TTC549 (cell line): ENCODE results near the gene COQ4.
"Not testable (repeated sequence)": the region's sequence is repeated elsewhere in the genome, so short reads cannot be mapped to it uniquely, and the experiment has no call there.

Experiments used
- FAIRE-seq: peaks from 2 replicates; lab custom pipeline; 2012; peaks lifted over from hg19 to GRCh38; lab: Jason Lieb, UNC

COQ4 gene

GRCh38 chr9:128298535-128299482, 23.8 kb upstream of the COQ4 start:
- FAIRE-seq: no peak

- no peak for FAIRE-seq
Measured at GRCh38 chr9:128304136-128304970, 18.3 kb upstream of the COQ4 start.

GRCh38 chr9:128304971-128305288, 17.7 kb upstream of the COQ4 start:
- no peak for FAIRE-seq

- FAIRE-seq: no peak
Measured at GRCh38 chr9:128309551-128309950, 13.1 kb upstream of the COQ4 start.

- no peak for FAIRE-seq
Measured at GRCh38 chr9:128310461-128310860, 12.2 kb upstream of the COQ4 start.

GRCh38 chr9:128314697-128315096, 7.9 kb upstream of the COQ4 start:
- FAIRE-seq: no peak

GRCh38 chr9:128316421-128316820, 6.2 kb upstream of the COQ4 start:
- FAIRE-seq: no peak

GRCh38 chr9:128317629-128318028, 5.0 kb upstream of the COQ4 start:
- FAIRE-seq: no peak

GRCh38 chr9:128321343-128321742, 1.3 kb upstream of the COQ4 start:
- no peak for FAIRE-seq

GRCh38 chr9:128321879-128322403, 698 bp upstream of the COQ4 start:
- no peak for FAIRE-seq

GRCh38 chr9:128323212-128323730, 632 bp downstream of the COQ4 start:
- no peak for FAIRE-seq

GRCh38 chr9:128323791-128324190, 1.2 kb downstream of the COQ4 start:
- no peak for FAIRE-seq

- no peak for FAIRE-seq
Measured at GRCh38 chr9:128324401-128324800, 1.8 kb downstream of the COQ4 start.

- FAIRE-seq: no peak
Measured at GRCh38 chr9:128325629-128326028, 3.0 kb downstream of the COQ4 start.

- no peak for FAIRE-seq
Measured at GRCh38 chr9:128333451-128333869, 10.8 kb downstream of the COQ4 start.

- FAIRE-seq: no peak
Measured at GRCh38 chr9:128335161-128335560, 12.5 kb downstream of the COQ4 start.

- FAIRE-seq: no peak
Measured at GRCh38 chr9:128335914-128336313, 13.3 kb downstream of the COQ4 start.

- no peak for FAIRE-seq
Measured at GRCh38 chr9:128337936-128338335, 15.3 kb downstream of the COQ4 start.

GRCh38 chr9:128338852-128339614, 16.4 kb downstream of the COQ4 start:
- FAIRE-seq: not testable (repeated sequence)

- FAIRE-seq: no peak
Measured at GRCh38 chr9:128339761-128340690, 17.4 kb downstream of the COQ4 start, which contains the start of gene SLC27A4. TSS of gene SLC27A4 (plus strand) at chr9:128340527. CDS start at chr9:128343133, 2,606 bp downstream.
